Measurements from ENCODE around the gene TMPRSS12.

DNA sequence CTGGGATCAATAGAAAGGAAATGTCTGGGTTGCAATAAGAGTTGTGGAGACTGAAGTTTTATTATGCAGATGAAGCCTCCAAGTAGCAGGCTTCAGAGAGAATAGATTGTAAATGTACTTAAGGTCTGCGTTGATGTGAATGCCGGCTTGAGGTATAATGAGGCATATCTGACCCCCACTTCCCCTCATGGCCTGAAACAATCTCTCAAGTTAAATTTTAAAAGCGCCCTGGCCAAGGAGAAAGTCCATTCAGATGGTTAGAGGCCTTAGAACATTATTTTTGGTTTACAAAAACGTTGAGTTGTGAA is 81.4 kb downstream of the TMPRSS12 start:
- TF ChIP-seq EZH2 (IDR thresholded peaks at IDR 0.05; ENCODE audit: borderline replicate concordance, low read length): no peak
- TF ChIP-seq, protein P1, sequence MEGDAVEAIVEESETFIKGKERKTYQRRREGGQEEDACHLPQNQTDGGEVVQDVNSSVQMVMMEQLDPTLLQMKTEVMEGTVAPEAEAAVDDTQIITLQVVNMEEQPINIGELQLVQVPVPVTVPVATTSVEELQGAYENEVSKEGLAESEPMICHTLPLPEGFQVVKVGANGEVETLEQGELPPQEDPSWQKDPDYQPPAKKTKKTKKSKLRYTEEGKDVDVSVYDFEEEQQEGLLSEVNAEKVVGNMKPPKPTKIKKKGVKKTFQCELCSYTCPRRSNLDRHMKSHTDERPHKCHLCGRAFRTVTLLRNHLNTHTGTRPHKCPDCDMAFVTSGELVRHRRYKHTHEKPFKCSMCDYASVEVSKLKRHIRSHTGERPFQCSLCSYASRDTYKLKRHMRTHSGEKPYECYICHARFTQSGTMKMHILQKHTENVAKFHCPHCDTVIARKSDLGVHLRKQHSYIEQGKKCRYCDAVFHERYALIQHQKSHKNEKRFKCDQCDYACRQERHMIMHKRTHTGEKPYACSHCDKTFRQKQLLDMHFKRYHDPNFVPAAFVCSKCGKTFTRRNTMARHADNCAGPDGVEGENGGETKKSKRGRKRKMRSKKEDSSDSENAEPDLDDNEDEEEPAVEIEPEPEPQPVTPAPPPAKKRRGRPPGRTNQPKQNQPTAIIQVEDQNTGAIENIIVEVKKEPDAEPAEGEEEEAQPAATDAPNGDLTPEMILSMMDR (IDR thresholded peaks at IDR 0.05; ENCODE audit: low read length): no peak

All from OCI-LY1 (cell line).